GM19452 (cell line): ENCODE results near the gene JARID2.

Experiments
- ATAC-seq: cut with Tn5 transposase; IDR thresholded peaks from one replicate; pipeline ENCODE4 v1.9.1; 2021; ENCODE audit not compliant: unreplicated experiment

The JARID2 gene

GRCh38 chr6:15501826-15502445, 256.1 kb downstream of the JARID2 start:
- no peak for ATAC-seq

- no peak for ATAC-seq
Observed at GRCh38 chr6:15502446-15503345, 256.8 kb downstream of the JARID2 start.

- ATAC-seq, result no peak
Observed at GRCh38 chr6:15503346-15503680, 257.4 kb downstream of the JARID2 start.

GRCh38 chr6:15504040-15504495, 258.2 kb downstream of the JARID2 start:
- no peak for ATAC-seq

GRCh38 chr6:15504581-15505350, 258.9 kb downstream of the JARID2 start:
- no peak for ATAC-seq

GRCh38 chr6:15505463-15505918, 259.6 kb downstream of the JARID2 start:
- no peak for ATAC-seq

GRCh38 chr6:15506066-15506465, 260.2 kb downstream of the JARID2 start:
- no peak for ATAC-seq

GRCh38 chr6:15507221-15507620, 261.4 kb downstream of the JARID2 start:
- no peak for ATAC-seq

GRCh38 chr6:15507746-15508145, 261.9 kb downstream of the JARID2 start:
- ATAC-seq, result no peak

GRCh38 chr6:15508441-15508871, 262.6 kb downstream of the JARID2 start:
- no peak for ATAC-seq

- ATAC-seq, result no peak
Observed at GRCh38 chr6:15508931-15509330, 263.1 kb downstream of the JARID2 start.

- ATAC-seq, result no peak
Observed at GRCh38 chr6:15509335-15509933, 263.6 kb downstream of the JARID2 start.

GRCh38 chr6:15510121-15510520, 264.3 kb downstream of the JARID2 start:
- no peak for ATAC-seq

GRCh38 chr6:15510536-15511247, 264.8 kb downstream of the JARID2 start:
- no peak for ATAC-seq

- ATAC-seq, result no peak
Observed at GRCh38 chr6:15511248-15512125, 265.6 kb downstream of the JARID2 start.

GRCh38 chr6:15512126-15512525, 266.3 kb downstream of the JARID2 start:
- no peak for ATAC-seq

- ATAC-seq, result no peak
Observed at GRCh38 chr6:15512721-15513120, 266.9 kb downstream of the JARID2 start.

- ATAC-seq, result no peak
Observed at GRCh38 chr6:15513131-15513771, 267.4 kb downstream of the JARID2 start.
